HEK293 (cell line): ENCODE data around the gene ZNF221.

Source experiments
- CTCF ChIA-PET: fragments of 350-600 bp; formaldehyde crosslinking; extraction: SDS; loops from one replicate; lab custom pipeline; 2021; ENCODE audit warnings: antibody characterized with exemption; lab: Yijun Ruan, JAX
- POLR2A ChIA-PET: fragments of 300-600 bp; formaldehyde crosslinking; extraction: SDS; loops from one replicate; lab custom pipeline; 2020; ENCODE audit warnings: antibody characterized with exemption, inconsistent platforms; lab: Yijun Ruan, JAX
- H3K27ac ChIP-seq: fragments of 200-500 bp; sonication (Bioruptor generic); 2 replicates; pipeline ENCODE4 v1.5.1; 2014; ENCODE audit warnings: low read depth, low read length, control low read depth, inconsistent platforms; ENCODE audit errors: extremely low read depth
- H3K36me3 ChIP-seq, 2 experiments: fragments of 200-500 bp in 1 of 2; sonication (Bioruptor generic) in 1 of 2; 1 replicate in 1 of 2; 2 replicates in 1 of 2; pipeline ENCODE4 v1.5.1; 2014 to 2017; ENCODE audit warnings: inconsistent platforms in 2 of 2, low read length in 2 of 2; ENCODE audit not compliant: control insufficient read depth in 2 of 2, insufficient read depth in 1 of 2
- H3K4me1 ChIP-seq: fragments of 200-500 bp; sonication (Bioruptor generic); 2 replicates; pipeline ENCODE4 v1.5.1; 2014; ENCODE audit warnings: mild to moderate bottlenecking, low read length, inconsistent platforms; ENCODE audit not compliant: control insufficient read depth, insufficient read depth
- H3K4me3 ChIP-seq: 2 replicates; pipeline ENCODE4 v1.5.1; 2011; ENCODE audit warnings: low read depth, mild to moderate bottlenecking, control low read depth, low read length, moderate library complexity
- H3K9me3 ChIP-seq: fragments of 200-500 bp; sonication (Bioruptor generic); 2 replicates; pipeline ENCODE4 v1.5.1; 2014; ENCODE audit warnings: low read depth, low read length, inconsistent platforms; ENCODE audit not compliant: control insufficient read depth, insufficient read depth
- SCRT1 ChIP-seq: fragments of 450-650 bp; formaldehyde crosslinking; IDR thresholded peaks from 2 replicates; pipeline ENCODE4 v1.5.1; 2016; ENCODE audit warnings: missing biosample characterization, missing genetic modification characterization, borderline replicate concordance
- SETDB1 ChIP-seq: IDR thresholded peaks from one replicate; pipeline ENCODE4 v1.6.1; 2017; ENCODE audit warnings: mild to moderate bottlenecking, low read length, moderate library complexity, mixed read lengths; ENCODE audit not compliant: insufficient read length
- TRIM28 ChIP-seq: IDR thresholded peaks from 2 replicates; pipeline ENCODE4 v1.6.1; 2011; ENCODE audit warnings: low read length, control low read depth, borderline replicate concordance
- ZNF140 ChIP-seq: fragments of 450-650 bp; formaldehyde crosslinking; IDR thresholded peaks from 2 replicates; pipeline ENCODE4 v1.5.1; 2016; ENCODE audit warnings: missing biosample characterization, missing genetic modification characterization
- ZNF280D ChIP-seq: fragments of 450-650 bp; formaldehyde crosslinking; IDR thresholded peaks from 2 replicates; pipeline ENCODE4 v1.5.1; 2016; ENCODE audit warnings: missing biosample characterization, missing genetic modification characterization
- ZNF350 ChIP-seq: fragments of 450-650 bp; formaldehyde crosslinking; IDR thresholded peaks from 2 replicates; pipeline ENCODE4 v1.5.0; 2017; ENCODE audit warnings: missing biosample characterization, mild to moderate bottlenecking, missing genetic modification characterization
- ZNF555 ChIP-seq: fragments of 450-650 bp; formaldehyde crosslinking; conservative IDR thresholded peaks from 2 replicates; pipeline ENCODE4 v1.5.1; 2017; ENCODE audit warnings: missing biosample characterization, mild to moderate bottlenecking, missing genetic modification characterization, inconsistent platforms
- ZNF626 ChIP-seq: fragments of 450-650 bp; sonication (Bioruptor Pico); formaldehyde crosslinking; IDR thresholded peaks from 2 replicates; pipeline ENCODE4 v1.5.1; 2018; ENCODE audit warnings: missing biosample characterization, missing genetic modification characterization, inconsistent platforms
- TF ChIP-seq, protein P1 (sequence below): fragments of 450-650 bp; formaldehyde crosslinking; IDR thresholded peaks from 2 replicates; pipeline ENCODE4 v1.5.1; 2016; ENCODE audit warnings: missing biosample characterization, missing genetic modification characterization
- TF ChIP-seq, protein P2 (sequence below): fragments of 450-650 bp; formaldehyde crosslinking; IDR thresholded peaks from 2 replicates; pipeline ENCODE4 v1.5.1; 2016; ENCODE audit warnings: missing biosample characterization, missing genetic modification characterization, borderline replicate concordance
- TF ChIP-seq, protein P3 (sequence below): fragments of 450-650 bp; formaldehyde crosslinking; conservative IDR thresholded peaks from 2 replicates; pipeline ENCODE4 v1.5.1; 2016; ENCODE audit warnings: low read depth, missing biosample characterization, missing genetic modification characterization

Gene ZNF221

GRCh38 chr19:44010468-44010867 lies 59.4 kb downstream of the ZNF221 start:
- POLR2A ChIA-PET, result no interaction called here
- Histone ChIP-seq H3K4me1 (no peaks in the 10 kb centered on the region), H3K27ac (no peak overlapping the region), H3K4me3 (no peak overlapping the region), H3K36me3 (peaks cover 66 to 80% of the 10 kb centered on the region in 2 experiments)
- CTCF ChIA-PET, result interaction anchor here (0.7 kb wide), 1 partner anchor 208 kb away, joined by 3 read pairs; no protein-coding TSS in a partner anchor
- TF ChIP-seq SCRT1 (tag by site-specific recombination) (no peak), SETDB1 (peak; percentile 98), ZNF140 (tag by site-specific recombination) (peak; percentile 58; the same call in 1 of the 2 replicates), TRIM28 (peak; percentile 90), ZNF280D (tag by site-specific recombination) (peak; percentile 85), ZNF626 (peak; percentile 36; the same call in 1 of the 2 replicates), ZNF555 (tag by site-specific recombination) (0 out of 2 replicates have a peak, but pooled peaks have one; percentile 4), ZNF350 (tag by site-specific recombination) (peak; percentile 68; the same call in 1 of the 2 replicates)
- TF ChIP-seq, protein P1, sequence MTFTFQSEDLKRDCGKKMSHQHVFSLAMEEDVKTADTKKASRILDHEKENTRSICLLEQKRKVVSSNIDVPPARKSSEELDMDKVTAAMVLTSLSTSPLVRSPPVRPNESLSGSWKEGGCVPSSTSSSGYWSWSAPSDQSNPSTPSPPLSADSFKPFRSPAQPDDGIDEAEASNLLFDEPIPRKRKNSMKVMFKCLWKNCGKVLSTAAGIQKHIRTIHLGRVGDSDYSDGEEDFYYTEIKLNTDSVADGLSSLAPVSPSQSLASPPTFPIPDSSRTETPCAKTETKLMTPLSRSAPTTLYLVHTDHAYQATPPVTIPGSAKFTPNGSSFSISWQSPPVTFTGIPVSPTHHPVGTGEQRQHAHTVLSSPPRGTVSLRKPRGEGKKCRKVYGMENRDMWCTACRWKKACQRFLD (tag by site-specific recombination), result no peak
- TF ChIP-seq, protein P2, sequence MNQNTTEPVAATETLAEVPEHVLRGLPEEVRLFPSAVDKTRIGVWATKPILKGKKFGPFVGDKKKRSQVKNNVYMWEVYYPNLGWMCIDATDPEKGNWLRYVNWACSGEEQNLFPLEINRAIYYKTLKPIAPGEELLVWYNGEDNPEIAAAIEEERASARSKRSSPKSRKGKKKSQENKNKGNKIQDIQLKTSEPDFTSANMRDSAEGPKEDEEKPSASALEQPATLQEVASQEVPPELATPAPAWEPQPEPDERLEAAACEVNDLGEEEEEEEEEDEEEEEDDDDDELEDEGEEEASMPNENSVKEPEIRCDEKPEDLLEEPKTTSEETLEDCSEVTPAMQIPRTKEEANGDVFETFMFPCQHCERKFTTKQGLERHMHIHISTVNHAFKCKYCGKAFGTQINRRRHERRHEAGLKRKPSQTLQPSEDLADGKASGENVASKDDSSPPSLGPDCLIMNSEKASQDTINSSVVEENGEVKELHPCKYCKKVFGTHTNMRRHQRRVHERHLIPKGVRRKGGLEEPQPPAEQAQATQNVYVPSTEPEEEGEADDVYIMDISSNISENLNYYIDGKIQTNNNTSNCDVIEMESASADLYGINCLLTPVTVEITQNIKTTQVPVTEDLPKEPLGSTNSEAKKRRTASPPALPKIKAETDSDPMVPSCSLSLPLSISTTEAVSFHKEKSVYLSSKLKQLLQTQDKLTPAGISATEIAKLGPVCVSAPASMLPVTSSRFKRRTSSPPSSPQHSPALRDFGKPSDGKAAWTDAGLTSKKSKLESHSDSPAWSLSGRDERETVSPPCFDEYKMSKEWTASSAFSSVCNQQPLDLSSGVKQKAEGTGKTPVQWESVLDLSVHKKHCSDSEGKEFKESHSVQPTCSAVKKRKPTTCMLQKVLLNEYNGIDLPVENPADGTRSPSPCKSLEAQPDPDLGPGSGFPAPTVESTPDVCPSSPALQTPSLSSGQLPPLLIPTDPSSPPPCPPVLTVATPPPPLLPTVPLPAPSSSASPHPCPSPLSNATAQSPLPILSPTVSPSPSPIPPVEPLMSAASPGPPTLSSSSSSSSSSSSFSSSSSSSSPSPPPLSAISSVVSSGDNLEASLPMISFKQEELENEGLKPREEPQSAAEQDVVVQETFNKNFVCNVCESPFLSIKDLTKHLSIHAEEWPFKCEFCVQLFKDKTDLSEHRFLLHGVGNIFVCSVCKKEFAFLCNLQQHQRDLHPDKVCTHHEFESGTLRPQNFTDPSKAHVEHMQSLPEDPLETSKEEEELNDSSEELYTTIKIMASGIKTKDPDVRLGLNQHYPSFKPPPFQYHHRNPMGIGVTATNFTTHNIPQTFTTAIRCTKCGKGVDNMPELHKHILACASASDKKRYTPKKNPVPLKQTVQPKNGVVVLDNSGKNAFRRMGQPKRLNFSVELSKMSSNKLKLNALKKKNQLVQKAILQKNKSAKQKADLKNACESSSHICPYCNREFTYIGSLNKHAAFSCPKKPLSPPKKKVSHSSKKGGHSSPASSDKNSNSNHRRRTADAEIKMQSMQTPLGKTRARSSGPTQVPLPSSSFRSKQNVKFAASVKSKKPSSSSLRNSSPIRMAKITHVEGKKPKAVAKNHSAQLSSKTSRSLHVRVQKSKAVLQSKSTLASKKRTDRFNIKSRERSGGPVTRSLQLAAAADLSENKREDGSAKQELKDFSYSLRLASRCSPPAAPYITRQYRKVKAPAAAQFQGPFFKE (tag by site-specific recombination), result no peak
- TF ChIP-seq, protein P3, sequence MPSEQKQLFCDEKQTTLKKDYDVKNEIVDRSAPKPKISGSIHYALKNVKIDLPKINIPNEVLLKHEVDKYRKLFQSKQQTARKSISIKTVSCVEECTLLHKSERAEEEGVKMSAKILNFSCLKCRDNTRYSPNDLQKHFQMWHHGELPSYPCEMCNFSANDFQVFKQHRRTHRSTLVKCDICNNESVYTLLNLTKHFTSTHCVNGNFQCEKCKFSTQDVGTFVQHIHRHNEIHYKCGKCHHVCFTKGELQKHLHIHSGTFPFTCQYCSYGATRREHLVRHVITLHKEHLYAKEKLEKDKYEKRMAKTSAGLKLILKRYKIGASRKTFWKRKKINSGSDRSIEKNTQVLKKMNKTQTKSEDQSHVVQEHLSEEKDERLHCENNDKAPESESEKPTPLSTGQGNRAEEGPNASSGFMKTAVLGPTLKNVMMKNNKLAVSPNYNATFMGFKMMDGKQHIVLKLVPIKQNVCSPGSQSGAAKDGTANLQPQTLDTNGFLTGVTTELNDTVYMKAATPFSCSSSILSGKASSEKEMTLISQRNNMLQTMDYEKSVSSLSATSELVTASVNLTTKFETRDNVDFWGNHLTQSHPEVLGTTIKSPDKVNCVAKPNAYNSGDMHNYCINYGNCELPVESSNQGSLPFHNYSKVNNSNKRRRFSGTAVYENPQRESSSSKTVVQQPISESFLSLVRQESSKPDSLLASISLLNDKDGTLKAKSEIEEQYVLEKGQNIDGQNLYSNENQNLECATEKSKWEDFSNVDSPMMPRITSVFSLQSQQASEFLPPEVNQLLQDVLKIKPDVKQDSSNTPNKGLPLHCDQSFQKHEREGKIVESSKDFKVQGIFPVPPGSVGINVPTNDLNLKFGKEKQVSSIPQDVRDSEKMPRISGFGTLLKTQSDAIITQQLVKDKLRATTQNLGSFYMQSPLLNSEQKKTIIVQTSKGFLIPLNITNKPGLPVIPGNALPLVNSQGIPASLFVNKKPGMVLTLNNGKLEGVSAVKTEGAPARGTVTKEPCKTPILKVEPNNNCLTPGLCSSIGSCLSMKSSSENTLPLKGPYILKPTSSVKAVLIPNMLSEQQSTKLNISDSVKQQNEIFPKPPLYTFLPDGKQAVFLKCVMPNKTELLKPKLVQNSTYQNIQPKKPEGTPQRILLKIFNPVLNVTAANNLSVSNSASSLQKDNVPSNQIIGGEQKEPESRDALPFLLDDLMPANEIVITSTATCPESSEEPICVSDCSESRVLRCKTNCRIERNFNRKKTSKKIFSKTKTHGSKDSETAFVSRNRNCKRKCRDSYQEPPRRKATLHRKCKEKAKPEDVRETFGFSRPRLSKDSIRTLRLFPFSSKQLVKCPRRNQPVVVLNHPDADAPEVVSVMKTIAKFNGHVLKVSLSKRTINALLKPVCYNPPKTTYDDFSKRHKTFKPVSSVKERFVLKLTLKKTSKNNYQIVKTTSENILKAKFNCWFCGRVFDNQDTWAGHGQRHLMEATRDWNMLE (tag by site-specific recombination), result 0 out of 2 replicates have a peak, but pooled peaks have one; percentile 25
- TF ChIP-seq, all 188 proteins: peak for 8
- H3K9me3 ChIP-seq, result peaks cover 39% of the 10 kb centered on the region
